Inflammatory macrophage treated with lipopolysaccharide for 1 hour (primary cell): ENCODE measurements around the gene DUSP2.
"Not testable (repeated sequence)": the region's sequence is repeated elsewhere in the genome, so short reads cannot be mapped to it uniquely, and the experiment has no call there.

ENCODE experiments used
- DNase-seq, 2 donors: peaks; one replicate each; pipeline ENCODE4 v3.0.0-alpha.2; 2020 to 2022

DUSP2 gene

DNA sequence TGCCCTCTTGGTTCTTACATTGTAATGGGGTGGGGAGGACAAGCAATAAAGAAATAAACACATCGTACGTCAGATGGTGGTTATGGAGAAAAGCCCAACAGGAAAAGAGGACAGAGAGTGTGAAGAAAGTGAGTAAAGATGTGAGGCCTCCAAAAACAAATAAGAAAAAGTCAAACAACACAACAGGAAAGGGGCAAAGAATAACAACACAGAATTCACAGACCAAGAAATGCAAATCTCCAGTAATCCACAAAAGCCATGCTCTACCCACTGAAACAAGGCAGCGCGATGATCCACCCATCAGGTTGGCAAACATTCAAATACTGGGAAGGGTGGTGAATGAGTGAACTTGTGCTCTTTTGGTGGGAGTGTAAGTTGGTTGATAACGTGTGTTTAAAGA is 16.7 kb upstream of the DUSP2 start:
- no peak for DNase-seq

DNA sequence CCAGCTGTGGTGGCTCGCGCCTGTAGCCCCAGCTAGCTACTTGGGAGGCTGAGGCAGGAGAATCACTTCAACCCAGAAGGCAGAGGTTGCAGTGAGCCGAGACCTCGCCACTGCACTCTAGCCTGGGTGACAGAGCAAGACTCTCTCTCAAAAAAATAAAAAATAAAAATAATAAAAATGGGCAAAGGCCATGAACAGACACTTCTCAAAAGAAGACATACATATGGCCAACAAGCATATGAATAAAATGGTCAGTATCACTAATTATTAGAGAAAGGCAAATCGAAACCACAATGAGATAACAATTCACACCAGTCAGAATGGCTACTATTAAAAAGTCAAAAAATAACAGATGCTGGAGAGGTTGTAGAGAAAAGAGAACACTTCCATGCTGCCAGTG is 15.1 kb upstream of the DUSP2 start:
- not testable (repeated sequence) for DNase-seq

DNA sequence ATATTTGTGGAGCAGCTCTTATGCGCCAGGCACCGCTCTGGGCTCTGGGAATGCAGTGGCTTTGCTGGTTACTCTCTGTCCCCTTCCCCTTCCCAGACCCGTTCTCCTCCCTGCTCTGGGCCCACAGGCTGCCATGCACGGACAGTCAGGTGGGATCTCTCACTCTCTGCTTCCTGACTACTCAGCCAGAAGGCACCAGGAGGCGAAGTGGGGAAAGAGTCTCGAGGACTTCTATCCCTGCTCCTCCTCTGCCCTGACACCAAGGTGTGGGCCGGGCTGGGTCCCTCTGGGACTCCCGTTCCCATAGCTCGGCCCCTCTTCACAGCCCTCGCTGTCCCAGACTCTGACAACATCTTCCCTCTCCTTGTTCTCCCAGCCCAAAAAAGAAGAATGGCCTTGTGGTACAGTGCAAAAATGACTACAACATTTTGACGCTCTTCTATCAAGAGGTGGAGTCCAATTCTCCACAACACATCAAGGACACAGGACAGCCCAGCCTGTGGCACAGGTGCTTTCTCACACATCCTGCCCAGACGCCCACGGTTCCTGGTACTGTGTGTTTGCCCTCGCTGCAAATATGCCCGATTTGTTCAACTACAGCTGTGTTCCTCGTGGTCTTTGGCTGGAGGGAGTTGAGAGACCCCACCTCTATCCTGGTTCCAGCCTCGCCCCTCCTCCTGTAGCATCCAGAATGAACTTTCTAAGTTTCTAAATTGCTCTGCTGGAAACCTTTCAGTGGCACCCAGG is 14.0 kb upstream of the DUSP2 start:
- DNase-seq = no peak

DNA sequence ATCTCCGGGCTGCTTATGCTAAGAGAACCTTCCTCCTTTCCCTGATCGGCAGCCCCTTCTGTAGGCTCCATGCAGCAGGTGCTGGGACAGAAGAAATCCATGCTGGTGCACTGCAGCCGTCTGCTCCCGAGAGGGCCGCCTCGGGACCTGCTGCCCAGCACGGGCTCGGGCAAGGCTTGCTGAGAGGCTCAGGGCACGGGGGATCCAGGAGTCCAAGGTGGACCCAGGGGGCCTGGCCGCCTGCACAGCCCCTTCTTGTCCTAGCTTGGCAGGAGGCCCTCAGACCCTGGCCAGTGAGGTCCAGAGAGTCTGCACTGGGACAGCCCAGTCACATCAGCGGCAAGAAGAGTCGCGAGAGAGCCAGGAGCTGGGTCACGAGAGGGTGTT is 13.3 kb upstream of the DUSP2 start:
- no peak for DNase-seq

DNA sequence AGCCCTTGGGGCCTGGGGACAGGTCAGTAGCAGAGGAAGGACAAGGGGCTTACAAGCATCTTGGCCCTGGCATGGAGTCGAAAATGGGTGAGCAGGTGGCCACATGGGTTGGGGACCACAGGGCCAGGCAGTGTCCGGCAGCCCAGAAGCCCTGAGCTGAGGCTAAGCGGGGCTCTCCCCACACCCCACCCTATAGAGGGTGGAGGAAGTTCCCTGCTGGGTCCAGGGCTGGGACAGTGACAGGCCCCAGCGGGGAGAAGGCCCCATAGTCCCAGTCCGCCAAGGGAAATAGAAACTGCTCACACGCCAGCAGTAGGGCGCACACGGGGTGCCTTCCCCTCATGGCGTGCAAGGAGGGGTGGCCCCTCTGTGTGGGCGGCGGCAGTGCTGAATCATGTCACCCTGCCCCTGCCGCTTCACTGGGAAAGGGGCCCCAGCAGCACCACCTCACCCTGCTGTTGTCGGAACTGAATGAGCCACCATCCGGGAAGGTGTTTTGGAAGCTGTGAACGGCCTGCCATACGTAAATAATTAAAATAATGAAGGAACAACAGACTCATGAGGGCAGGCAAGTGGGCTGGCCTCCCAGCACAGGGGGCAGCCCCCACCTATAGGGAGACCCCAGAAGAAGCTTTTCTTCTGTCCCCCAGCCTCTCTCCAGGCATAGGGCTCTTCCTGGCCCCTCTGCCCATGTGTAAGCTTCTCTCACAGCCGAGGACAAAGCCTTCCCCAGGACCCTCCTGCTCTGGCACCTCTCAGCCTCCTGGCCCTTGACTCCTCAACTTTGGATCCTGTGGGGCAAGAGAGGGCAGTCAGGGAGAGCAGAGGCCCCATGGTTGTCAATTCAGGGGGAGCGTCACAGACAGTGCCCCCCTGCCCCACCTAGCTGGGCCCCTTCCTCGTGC is 12.7 kb upstream of the DUSP2 start:
- DNase-seq = peak; percentile 87 to 89

DNA sequence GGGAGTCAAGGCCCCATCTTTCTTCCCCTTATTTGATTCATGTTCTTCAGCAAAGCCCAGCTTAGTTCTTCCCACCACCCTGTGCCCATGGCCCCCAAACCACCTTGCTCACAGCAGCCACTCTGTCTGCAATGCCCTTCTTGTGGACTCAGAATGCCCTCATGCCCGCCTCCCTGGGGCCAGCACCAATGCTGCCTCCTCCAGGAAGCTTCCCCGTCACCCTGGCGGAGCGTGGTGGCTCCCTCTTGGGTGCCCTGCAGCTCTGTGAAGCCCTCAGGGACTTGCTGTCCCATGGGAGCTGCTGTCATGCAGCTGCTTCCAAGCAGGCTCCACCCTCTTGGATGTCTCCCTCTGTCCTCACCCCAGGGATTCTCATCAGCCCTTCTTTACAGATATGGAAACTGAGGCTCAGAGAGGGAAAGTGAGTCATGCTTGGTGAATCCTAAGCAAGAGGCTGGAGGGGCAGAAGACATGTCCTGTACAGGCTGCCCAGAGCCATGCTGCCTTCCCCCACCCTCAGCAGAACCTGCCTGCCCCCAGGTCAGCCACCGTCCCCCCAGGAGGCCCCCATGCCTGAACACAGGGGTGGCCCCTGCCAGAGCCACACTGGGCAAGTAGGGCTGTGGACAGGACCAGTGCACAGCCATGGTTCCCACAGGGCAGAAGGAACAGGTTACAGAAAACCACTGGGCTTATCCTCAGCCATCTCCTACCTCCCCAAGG is 11.8 kb upstream of the DUSP2 start:
- DNase-seq = no peak

DNA sequence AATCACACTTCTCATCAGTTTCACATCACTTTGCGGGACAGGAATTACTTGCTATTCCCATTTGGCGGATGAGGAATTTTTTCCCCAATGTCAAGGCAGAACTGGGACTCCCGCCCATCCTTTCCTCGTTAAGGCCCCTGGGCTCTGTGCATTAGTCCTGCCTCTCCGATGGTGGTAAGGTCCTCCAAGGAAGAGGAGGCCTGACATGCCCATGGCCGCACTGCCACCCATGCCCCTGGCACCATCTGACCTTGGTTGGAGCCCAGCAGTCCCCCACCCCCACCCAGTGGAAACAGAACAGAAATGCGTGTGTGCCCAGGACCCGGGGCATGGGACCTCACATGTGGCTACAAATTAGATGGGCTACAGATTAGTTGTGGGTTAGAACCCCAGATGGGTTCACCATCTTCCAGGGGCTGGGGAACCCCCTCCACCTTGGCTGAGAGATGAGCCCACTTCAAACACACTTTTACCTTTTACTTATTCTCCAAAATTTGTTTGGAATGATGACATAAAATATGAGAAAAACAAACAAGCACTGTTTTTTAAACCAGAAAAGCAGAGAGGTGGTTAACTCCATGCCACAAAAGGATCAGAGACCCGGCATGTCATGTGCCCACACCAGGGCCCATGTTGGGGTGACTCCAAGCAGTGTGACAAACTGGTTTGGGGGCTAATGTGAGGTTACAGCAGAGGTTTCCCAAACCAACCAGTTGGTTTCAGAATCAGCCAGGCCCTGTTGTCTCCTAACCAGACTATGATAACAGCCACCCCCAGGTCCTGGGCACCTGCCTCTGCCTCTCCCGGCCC is 11.0 kb upstream of the DUSP2 start:
- no peak for DNase-seq

DNA sequence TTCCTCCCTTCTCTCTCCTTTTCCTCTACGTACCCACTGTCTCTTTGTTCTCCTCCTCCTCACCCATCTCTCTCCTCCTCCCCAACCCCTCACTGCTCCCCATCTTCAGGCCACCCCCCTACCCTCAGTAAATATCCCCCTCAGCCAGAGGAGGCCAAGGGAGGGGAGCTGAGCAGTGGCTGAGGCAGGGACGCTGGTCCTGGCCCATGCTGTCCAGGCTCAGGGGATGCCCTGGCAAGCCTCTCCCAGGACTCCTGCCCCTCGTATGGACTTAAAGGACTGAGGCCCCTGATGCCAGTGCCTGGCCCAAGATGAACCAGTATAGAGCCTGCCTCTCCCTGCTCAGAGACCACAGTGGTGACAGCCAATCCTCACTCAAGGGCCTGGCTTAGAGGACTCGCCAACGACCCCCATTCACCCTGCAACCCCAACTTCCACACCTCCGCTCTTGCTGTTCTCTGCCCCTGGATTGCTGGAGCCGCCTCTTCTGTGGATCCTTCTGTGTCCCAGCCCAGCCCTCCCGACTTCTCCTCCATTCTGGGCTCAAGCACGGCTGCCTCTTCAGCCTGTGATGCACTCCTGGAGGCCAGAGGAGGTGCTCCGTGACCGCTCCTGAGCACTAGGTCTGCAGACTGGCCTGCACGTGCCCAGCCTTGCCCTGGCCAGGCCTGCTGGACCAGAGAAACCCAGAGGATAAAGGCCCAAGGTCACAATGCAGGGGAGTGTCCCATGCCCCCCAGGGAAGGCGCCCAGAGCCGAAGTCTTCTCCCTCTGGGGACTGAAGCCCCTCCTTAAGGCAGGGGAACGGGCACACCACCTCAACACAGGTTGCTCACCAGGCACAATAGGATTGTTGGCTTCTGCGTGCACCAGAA is 9.5 kb upstream of the DUSP2 start:
- no peak for DNase-seq

DNA sequence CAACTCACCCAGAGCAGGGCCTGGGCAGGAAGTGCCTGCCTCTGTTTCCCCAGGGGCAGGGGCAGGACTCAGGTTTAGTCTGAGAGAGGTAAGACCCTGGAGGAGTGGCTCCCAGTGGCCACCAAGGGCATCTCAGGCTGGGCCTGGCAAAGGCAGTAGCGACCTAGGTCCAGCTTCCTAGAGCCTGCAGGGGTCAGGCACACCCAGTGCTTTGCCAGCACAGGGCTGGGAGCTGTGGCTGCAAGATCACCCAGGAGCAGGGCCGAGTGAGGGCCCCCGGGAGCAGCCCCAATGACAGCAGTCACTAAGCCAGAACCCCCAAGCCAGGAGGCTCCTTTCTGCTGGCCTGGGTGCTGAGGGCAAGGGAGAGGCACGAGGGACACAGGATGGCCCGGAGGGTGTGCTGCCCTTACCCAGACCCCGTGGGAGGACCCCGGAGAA is 8.8 kb upstream of the DUSP2 start:
- DNase-seq = no peak

DNA sequence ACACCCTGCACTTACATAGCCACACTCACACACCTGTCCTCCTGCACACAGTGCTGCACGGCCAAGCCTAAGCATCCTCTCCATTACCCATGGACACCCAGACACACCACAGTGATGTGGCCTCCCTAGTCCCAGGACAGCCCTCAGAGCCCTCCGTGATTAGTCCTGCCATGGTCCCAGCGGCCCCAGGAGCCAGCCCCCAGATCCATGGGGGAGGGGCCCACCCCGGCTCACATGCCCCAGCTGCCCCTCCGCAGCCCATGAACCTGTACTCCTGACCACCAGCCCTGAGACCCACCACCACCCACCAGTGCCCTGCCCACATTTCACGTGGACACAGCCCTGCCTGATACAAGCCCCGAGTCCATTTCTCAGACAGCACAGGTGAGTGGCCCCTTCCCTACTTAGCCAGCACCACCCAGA is 8.1 kb upstream of the DUSP2 start:
- DNase-seq = no peak

DNA sequence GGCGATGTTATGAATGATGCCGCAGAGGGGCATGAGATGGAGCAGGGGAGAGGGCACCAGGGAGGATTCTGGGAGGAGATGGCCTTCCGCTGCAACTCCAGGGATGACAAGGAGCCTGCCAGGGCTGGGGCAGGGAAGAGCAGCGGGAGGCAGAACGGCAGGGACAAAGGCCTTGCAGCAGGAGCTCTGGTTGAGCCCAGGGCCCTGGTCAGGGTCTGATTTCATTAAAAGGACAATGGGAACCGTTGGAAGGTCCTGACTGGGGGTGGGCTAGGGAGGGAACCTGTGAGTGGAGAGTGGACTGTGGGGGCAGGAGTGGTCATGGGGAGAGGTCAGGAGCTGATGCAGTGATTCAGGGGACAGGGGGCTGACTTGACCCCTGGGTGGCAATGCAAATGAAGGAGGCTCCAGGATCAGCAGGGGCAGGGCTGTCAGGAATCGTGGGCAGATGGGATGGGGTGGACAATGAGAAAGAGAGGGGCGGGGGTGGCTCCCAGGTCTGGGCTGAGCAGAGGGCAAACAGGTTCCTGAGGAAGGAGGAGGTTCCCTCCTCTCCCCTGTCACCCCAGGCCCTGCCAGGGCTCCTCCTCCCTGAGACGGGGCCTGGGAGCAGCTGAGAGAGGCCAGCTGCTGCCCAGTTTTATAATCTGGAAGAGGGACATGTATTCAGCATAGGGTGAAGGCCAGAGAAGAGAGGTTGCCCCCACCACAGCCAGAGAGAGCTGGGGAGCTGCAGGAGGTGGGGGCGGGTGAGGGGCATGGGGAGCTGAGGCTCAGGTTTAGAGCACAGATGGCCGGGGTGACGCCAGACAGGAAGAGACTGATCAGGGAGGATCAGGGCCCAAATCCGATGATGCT is 7.3 kb upstream of the DUSP2 start:
- DNase-seq = no peak

DNA sequence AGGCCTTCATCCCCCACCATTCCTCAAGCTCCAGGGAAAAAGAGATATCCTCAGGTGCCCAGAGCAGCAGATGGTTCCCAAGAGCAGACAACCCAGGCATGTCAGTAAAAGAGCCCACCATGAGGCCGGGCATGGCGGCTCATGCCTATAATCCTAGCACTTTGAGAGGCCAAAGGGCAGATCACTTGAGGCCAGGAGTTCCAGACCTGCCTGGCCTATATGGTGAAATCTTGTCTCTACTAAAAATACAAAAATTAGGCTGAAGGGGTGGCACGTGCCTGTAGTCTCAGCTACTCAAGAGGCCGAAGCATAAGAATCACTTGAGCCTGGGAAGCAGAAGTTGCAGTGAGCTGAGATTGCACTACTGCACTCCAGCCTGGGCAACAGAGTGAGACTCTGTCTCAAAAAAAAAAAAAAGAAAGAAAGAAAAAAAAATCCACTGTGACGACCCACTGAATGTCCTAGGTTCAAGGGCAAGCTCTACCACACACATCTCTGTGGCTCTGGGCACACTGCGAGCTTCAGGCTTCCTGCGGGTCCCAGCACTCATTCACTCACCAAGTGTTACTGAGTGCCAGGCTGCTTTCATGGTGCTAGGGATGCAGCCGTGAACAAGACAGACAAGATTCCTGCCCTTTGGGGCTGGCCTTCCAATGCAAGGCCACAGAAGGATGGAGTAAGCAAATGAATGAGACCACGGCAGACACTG is 6.5 kb upstream of the DUSP2 start:
- no peak for DNase-seq

DNA sequence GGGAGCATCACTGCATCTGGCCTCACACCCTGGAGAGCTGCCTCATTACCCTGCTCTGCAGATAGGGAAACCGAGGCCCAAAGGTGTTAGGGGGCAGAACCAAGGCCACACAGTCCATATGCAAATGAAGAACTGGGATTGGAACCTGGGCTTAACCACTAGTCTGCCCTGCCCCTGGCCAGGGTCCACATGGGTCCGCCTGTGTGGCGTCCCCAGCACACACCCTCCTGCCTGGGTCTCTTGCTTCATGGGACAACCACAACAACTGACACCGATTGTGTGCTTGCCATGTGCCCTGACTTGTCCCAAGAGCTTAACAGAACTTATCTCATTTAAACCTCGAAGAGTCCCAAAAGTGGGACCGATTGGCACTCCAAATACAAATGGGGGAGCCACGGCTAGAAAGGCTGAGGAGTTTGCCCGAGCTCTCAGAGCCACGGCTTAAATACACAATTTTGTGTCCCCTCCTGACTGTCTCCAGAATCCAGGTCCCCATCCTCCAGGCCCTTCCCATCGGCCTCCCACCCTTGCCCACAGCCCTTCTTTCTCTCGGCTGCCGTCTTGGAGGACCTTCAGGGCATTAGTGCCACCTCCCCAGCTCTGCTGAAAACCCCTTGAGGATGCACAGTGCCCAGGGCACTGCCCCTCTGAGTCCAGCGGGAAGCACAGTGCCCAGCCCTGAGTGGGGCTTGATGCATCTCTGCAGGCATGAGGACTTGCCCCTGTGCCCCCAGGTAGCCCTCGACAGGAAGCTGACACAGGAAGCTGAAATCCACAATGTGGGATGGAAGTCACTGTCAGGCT is 5.8 kb upstream of the DUSP2 start:
- DNase-seq = no peak

DNA sequence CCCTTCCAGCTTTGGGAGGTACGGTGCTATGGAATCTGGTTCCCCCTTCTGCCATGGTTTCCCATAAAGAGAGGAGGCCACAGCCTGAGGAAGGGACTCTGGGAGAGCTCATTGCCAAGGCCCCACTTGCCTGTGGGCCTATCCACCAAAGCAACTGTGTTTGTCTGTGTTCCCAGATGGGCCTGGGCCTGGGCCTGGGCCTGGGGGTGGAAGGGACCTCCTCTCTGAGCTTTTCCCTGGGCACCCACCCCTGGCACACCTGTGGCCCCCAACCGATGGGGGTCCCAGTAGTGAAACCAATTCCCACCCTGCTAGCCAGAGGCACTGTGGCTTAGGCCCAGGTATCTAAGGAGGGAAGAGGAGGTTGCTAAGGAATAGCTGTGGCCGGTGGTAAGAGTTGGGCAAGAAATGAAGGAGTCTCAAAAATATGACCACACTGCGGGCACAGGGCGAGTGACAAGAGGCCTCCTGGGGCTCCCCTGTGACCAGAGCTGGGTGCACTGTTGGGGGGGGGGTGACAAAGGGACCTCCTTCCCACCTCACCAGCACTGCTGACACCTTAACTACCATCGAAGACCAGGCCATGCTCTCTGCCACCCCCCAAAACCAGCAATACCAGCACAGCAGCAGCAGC is 4.9 kb upstream of the DUSP2 start:
- DNase-seq = no peak

DNA sequence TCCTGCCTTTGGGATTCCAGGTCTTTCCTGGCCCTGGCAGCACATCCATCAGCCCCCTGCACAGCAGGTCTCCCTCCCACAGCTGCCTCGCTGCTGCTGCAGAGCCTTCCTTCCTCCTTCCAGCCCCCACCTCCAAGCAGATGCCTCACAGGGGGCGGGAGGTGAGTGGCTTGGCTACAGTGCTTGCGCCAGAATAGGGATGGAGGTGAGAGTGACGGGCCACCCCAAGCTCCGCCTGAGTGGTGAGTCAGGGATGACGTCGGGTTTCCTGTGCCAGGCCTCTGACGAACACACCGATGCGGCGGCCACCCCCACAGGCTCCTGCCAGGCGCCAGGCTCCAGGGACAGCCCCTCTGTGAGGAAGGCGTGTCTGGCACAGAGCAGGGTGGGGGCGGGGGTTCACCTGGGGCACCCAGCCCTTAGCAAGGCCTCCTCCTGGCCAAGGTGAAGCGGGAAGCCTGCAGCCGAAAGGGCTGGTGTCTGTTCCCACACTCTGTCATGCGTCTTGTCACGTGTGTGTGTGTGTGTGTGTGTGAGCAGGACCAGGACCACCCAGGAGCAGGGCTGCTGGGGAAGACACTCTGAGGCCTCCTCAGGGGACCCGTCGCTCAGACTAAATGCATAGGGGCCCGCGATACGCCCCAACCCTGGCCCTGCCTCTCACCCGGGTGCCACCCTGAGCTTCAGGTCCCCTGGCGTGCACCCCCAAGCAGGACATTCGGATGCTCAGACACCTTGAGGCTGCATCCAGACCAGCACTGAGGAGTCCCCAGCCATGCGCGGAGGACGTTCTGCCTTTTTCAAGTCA is 3.4 kb upstream of the DUSP2 start:
- DNase-seq = peak; percentile 87 to 89

DNA sequence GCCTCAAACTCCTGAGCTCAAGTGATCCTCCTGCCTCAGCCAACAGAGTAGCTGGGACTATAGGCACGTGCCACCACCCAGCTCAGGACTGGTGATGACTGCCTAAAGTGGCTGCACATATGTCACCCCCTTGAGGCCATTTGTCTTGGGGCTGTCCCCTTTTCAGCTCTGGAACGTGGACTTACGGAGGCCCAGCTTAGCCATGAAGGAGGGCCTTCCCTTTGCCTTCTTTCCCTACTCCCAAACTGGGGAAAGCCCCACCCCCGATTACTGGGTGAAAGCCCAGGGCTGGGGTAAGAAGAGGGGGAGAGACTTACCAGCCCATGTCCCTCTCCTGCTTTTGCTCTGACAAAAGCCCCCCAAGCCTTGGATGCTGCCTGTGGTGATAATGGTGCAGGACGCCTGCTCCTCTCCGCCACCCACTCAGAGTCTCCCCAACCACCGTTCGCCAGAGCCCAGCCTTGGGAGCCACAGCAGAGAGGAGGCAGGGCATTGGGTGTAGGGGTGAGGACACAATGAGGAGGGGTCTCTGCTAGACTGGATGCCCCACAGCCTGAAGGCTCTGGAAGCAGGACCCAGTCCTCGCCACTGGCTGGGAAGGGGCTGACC is 2.5 kb upstream of the DUSP2 start:
- peak in 1 of 2 donors; percentile 56 for DNase-seq
